HG02981 (cell line): ENCODE measurements around the gene PRKCSH.
"Not testable (repeated sequence)": the region's sequence is repeated elsewhere in the genome, so short reads cannot be mapped to it uniquely, and the experiment has no call there.

Experiments used
- ATAC-seq: cut with Tn5 transposase; IDR thresholded peaks from one replicate; pipeline ENCODE4 v1.9.1; 2021; ENCODE audit warnings: mild to moderate bottlenecking, moderate library complexity; ENCODE audit not compliant: unreplicated experiment

PRKCSH gene

DNA sequence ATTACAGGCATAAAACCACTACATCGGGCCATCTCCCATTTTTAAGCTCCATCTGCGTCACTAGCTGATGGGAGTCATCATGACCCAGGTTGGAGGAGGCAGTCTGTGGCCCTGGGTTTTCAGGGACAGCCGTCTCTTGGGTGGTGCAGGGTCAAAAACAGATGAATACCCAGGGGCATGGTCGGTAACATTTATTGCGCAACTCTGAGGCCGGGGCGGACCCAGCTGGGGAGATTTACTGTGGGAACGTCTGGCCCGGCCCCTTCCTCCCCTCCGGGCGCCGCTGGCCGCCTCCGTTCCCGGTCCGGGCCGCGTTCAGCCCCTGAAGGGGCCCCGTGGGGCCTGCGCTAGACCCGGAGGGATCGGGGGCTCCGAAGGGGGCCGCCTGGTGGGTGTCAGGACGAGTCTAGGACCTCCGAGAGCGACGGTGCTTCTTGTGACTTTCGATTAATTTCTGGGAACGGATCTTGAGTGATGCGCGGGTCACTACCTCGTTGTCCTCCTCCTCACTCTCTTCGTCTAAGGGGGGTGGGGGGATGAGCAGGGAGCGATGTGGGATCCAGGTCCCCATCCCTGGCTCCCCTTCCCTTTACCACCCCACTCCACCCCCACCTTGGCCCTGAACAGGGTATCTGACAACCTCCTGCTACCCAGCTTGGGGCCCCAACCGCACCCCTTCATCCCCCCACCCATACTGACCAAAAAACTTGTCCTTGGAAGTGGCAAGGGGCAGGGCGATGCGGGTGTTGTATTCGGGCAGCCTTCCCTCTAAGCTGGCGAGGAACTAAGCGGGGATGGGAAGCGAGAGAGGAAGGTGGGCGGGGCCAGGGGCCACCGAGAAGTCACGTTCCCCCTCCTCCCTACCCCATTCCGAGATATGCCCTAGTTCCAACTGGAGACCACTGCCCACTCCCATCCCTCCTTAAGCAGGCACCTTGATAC is 14.7 kb upstream of the PRKCSH start:
- no peak for ATAC-seq

DNA sequence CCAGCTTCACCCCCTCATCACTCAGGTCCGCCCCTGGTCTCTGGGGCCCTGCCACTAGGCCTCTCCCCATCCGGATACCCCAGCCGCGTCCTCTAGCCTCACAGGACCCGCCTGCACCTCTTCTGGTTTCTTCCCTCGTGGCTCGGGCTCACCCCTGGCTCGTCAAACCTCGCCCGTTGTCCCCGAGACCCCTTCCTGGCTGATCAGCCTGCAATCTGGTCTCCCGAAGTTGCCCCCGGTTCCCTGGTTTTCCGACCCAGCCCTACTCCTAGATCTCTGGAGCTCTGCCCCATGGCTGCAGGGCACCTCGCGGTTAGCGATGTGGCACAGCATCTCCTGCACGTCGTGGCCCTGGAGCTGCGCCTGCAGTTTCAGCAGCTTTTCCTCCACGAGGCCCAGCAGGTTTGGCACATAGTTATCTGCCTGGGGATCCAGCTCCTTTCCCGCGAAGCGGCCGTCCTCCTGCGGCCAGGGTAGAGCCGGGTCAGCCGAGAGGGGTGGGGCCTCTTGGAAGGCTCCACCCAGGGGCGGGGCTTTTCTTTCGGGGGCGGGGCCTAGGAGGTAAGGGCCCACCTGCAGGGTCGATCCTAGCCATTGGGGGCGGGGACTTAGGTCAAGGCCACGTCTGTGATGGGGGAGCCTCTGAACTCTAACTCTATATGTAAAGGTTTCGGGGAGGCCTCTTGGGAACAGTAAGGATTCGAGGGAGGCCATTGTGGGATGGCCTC is 13.9 kb upstream of the PRKCSH start:
- ATAC-seq = peak; percentile 29

GRCh38 chr19:11422163-11423065 is 13.0 kb upstream of the PRKCSH start:
- ATAC-seq = peak; percentile 53

GRCh38 chr19:11423164-11423790 is 12.2 kb upstream of the PRKCSH start:
- ATAC-seq = no peak

DNA sequence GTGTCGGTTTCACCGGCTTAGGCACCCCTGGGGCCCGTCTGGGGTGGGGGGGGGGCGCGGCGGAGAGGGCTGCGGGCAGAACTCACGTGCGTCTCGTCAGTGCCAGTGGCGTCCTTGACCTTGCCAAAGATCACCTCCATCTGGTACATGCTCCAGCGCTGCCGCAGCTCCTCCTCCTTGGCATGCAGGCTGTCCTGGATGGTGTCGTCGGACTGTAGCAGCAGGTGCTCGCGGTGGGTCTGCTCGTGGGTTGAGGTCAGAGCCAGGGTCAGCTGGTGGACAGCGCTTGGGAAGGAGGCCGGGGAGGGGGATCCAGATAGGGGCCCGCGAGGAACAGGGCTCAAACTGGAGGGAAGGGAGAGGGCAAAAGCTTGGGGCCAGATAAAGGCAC is 11.6 kb upstream of the PRKCSH start:
- no peak for ATAC-seq

GRCh38 chr19:11425719-11426457 is 9.5 kb upstream of the PRKCSH start:
- ATAC-seq = no peak

DNA sequence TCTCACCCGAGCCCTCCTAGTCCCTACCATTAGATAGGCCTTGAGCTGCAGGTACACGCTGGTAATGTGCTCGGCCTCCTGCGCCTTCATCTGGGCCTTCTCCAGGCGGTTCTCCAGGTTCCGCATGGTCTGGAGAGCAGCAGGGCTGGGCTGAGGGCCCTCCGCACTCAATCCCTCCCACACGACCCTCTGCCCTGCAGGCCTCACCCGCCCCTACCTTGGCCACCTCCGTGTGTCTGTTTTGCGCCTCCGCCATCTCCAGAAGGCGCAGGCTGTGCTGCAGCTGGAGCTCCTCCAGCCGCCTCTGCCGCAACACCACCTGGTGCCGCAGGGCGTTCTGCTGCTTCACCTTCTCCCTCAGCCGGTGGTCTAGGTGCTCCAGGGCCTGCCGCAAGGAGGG is 8.8 kb upstream of the PRKCSH start:
- no peak for ATAC-seq

DNA sequence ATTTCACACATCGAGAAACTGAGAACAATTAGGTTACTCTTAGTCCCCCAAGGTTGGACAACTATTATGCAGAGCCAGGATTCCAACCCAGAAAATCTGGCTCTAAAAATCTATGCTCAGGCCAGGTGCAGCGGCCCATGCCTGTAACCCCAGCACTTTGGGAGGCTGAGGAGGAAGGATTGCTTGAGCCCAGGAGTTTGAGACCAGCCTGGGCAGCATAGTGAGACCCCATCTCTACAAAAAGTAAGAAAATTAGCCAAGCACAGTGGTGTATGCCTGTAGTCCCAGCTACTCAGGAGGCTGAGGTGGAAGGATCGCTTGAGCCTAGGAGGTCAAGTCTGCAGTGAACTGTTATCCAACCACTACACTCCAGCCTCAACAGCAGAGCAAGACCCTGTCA is 1.9 kb upstream of the PRKCSH start:
- ATAC-seq = not testable (repeated sequence)

DNA sequence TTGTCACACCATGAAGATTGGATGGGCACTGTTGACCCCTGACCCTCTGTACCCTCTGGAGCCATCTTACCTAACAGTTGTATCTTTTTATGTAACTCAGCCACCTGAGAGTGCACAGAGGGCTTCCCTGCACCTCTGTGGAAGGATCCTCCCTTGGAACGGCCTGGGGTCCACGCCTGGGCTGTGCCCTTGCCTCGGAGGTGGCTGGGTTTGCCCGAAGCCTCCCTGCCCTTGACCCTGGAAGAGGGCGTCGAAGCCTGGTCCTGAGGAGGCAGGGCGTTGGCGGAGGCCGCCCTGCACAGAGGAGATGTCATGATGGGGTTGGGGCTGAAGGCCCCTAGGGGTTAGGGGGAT is 755 bp upstream of the PRKCSH start:
- no peak for ATAC-seq

GRCh38 chr19:11435833-11436313 is 438 bp downstream of the PRKCSH start:
- ATAC-seq = no peak

DNA sequence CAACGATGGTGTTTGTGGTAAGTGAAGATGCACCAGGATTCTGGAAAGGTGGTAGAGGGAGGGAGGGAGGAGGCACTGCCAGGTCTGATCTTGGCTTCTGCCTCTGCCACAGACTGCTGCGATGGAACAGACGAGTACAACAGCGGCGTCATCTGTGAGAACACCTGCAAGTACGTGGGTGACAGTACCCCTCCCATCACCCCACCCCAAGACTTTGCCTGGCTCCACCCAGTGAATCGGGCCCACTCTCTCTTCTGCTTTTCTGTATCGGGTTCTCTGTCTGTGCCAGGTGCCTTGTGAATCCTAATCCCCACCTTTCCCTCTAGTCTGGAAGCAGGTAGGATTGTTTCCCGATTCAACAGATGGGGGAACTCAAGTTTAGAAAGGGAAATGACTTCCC is 2.5 kb downstream of the PRKCSH start:
- ATAC-seq = no peak

- no peak for ATAC-seq
Measured at GRCh38 chr19:11444059-11444458, 8.6 kb downstream of the PRKCSH start.

- ATAC-seq = no peak
Measured at GRCh38 chr19:11445141-11445540, 9.7 kb downstream of the PRKCSH start.

GRCh38 chr19:11446271-11446651 is 10.8 kb downstream of the PRKCSH start:
- no peak for ATAC-seq

DNA sequence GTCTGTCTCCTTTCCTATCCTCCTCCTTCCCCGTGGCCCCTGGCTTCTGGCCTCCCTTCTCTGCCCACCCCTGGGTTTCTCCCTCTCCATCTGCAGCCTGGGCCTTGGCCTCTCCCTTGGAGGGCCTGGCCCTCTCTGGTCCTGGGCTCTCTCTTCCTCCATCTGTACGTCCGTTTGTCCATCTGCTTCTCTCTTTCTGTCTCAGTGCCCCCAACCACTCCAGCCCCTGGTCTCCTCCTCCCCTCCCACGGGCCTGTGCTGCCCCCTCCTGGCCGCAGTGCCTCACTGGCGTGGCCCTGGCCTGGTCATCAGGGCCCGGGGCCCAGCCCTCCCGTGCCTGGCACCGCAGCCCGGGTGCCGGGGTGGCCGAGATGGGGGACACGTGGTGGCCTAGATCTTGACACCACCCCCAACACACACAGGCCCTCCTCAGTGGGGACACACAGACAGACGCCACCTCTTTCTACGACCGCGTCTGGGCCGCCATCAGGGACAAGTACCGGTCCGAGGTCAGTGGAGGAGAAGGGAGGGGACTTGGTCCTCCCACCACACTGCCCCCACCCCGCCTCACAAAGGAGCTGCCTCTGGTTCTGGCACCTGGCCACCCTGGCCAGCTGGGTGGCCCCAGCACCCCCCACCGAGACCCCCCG is 11.3 kb downstream of the PRKCSH start:
- no peak for ATAC-seq

DNA sequence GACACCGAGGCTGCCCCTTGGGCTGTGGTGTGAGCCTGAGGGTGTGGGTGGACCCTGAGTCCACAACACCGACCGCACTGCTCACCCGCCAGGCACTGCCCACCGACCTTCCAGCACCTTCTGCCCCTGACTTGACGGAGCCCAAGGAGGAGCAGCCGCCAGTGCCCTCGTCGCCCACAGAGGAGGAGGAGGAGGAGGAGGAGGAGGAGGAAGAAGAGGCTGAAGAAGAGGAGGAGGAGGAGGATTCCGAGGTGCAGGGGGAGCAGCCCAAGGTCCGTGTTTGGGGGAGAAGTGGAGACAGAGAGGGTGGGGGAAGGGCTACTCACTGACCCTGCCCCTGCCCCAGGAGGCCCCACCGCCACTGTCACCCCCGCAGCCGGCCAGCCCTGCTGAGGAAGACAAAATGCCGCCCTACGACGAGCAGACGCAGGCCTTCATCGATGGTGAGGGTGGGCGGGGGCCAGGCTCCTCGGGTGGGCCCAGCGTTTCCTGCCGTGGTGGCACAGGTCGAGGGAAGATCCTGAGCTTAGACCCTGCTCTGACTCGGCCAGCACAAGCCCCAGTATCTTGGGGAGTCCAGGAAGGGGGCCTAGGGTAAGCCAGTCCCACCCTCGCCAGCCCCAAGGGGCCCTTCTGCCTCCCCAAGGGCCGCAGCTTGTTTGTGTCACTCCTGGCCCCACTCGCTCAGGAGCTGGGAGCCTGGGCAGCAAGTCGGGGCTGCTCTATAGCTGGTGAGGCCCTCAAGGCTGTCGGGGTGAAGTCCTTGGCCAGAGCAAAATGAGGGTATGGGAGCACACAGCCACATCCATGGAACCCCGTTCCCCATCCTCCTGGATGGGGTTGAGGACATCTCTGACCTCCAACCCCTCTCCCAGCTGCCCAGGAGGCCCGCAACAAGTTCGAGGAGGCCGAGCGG is 12.2 kb downstream of the PRKCSH start:
- no peak for ATAC-seq

- ATAC-seq = no peak
Measured at GRCh38 chr19:11448410-11448809, 13.0 kb downstream of the PRKCSH start.

DNA sequence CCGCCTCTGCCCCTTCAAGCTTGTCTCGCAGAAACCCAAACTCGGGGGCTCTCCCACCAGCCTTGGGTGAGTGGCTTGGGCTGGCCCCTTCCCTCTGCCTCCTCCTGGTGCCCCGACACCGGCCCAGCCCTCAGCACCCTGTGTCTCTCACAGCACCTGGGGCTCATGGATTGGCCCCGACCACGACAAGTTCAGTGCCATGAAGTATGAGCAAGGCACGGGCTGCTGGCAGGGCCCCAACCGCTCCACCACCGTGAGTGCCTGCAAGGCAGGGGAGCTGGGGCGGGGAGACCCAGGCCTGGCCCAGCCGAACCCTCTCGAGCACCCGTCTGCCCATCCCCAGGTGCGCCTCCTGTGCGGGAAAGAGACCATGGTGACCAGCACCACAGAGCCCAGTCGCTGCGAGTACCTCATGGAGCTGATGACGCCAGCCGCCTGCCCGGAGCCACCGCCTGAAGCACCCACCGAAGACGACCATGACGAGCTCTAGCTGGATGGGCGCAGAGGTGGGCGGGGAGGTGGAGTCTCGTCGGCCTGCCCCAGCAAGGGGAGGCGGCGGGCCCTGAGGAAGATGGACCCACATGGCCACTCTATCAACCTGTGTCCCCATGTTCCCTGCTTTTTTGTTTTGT is 13.6 kb downstream of the PRKCSH start:
- no peak for ATAC-seq
